Neural crest cell (in vitro differentiated cells): ENCODE results near the gene TREX2. TPM values are rescaled to one million over a fixed set of nuclear protein-coding genes. Genes with fewer than 3 reads are reported as not detected.
A peak's percentile ranks its signal among the peaks of the same experiment; 100 is the strongest.

ENCODE experiments used
- DNase-seq: peaks from one replicate; pipeline ENCODE4 v3.0.0; 2021; ENCODE audit warnings: low read depth, mixed read lengths, low spot score
- H3K27ac Mint-ChIP-seq: one replicate; pipeline ENCODE4 v1.8.0; 2021; ENCODE audit warnings: mild to moderate bottlenecking, mixed read lengths; ENCODE audit not compliant: unreplicated experiment
- H3K27me3 Mint-ChIP-seq: 2 replicates; pipeline ENCODE4 v1.8.0; 2021; ENCODE audit warnings: low read depth, mild to moderate bottlenecking, mixed read lengths
- H3K36me3 Mint-ChIP-seq: 2 replicates; pipeline ENCODE4 v1.8.0; 2021; ENCODE audit warnings: low read depth, mild to moderate bottlenecking, mixed read lengths
- H3K4me1 Mint-ChIP-seq: 2 replicates; pipeline ENCODE4 v1.8.0; 2021; ENCODE audit warnings: mixed read lengths
- H3K4me3 Mint-ChIP-seq: one replicate; pipeline ENCODE4 v1.8.0; 2021; ENCODE audit warnings: mild to moderate bottlenecking, mixed read lengths
- H3K9me3 Mint-ChIP-seq: 2 replicates; pipeline ENCODE4 v1.8.0; 2021; ENCODE audit warnings: mixed read lengths
- CTCF ChIP-seq: fragments of 200-600 bp; sonication (generic); conservative IDR thresholded peaks from 2 replicates; pipeline ENCODE4 v1.5.0; 2021; ENCODE audit warnings: antibody characterized with exemption, mild to moderate bottlenecking
- total RNA-seq: library from RNA; stranded (reverse); gene quantifications from 2 replicates; pipeline ENCODE4 v1.2.1, GENCODE V29; 2021

Gene TREX2
- total RNA-seq, 1 donor from 2014 or later: 0.77 TPM

DNA sequence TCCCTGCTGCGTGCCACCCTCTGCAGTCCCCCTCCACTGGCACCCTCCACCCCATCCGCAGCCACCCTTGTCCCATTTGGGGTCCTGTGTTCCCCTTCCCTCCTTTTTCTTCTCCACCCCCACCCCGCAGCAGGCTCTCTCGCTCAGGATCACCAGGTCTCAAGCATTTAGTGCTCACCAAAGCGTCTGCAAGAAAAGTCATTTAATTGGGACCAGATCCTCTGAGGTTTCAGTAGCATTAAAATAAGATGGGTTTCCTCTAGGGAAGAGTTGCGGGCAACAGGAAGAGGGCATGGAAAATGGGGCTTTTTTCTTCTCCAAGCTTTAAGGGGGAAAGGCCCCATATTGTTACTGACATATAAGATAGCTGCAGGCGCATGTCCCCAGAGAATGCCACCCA lies 29.4 kb upstream of the TREX2 start:
- no peak for TF ChIP-seq CTCF
- Mint-ChIP-seq H3K4me3 (no peak overlapping the region), H3K27me3 (peaks cover 5% of the 10 kb centered on the region), H3K36me3 (no peaks in the 10 kb centered on the region), H3K27ac (no peak overlapping the region), H3K9me3 (no peaks in the 10 kb centered on the region), H3K4me1 (no peaks in the 10 kb centered on the region)
- DNase-seq: no peak

DNA sequence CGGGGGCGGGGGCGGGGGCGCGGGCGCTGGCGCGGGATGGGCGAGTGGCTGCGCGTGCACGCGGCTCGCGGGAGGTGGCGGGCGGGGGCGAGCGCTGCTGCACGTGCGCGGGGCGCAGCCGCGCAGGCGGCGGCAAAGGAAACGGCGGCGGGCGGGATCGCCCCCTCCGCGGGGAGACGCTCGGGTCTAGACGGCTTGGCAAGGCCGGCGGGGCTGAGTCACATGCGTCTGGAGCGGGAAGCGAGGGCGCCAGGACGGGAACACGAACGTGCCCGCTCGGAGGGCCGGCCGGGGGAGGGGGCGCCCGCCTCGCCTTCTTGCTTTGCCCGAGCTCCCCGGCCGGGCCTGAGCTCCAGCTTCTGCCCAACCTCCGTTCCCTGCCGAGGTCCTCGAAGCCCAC lies 28.9 kb upstream of the TREX2 start:
- H3K36me3 Mint-ChIP-seq: no peaks in the 10 kb centered on the region
- no peak for TF ChIP-seq CTCF
- H3K27ac Mint-ChIP-seq: no peak overlapping the region
- H3K27me3 Mint-ChIP-seq: peaks cover 5% of the 10 kb centered on the region
- no peak overlapping the region for H3K4me3 Mint-ChIP-seq
- H3K9me3 Mint-ChIP-seq: no peaks in the 10 kb centered on the region
- no peaks in the 10 kb centered on the region for H3K4me1 Mint-ChIP-seq
- DNase-seq: peak; percentile 13

GRCh38 chrX:153474266-153474665 lies 28.4 kb upstream of the TREX2 start:
- H3K27ac Mint-ChIP-seq: no peak overlapping the region
- no peak for DNase-seq
- peaks cover 5% of the 10 kb centered on the region for H3K27me3 Mint-ChIP-seq
- H3K4me3 Mint-ChIP-seq: no peak overlapping the region
- TF ChIP-seq CTCF: no peak
- no peaks in the 10 kb centered on the region for H3K9me3 Mint-ChIP-seq
- H3K4me1 Mint-ChIP-seq: no peaks in the 10 kb centered on the region
- H3K36me3 Mint-ChIP-seq: no peaks in the 10 kb centered on the region

DNA sequence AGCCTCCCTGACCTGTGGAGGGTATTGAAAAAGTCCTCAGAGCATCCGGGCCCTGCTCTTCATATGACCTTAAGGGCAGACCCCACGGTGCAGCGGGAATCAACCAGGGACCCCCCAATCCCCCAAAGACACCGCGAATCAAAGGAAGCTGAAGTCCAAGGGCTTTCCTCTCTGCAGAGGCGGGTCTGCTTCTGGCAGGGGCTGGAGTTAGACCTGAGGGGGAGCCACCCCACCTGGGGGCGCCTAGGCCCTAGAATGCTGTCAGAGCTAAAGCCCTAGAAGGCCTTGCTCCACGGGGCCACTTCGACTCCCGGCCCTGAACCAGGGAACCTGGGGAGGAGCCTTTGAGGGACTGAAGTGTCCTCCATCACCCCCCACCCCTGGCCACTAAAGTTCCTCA lies 27.3 kb upstream of the TREX2 start:
- peak overlapping the region; percentile 39 for H3K4me3 Mint-ChIP-seq
- no peak overlapping the region for H3K27ac Mint-ChIP-seq
- peaks cover 5% of the 10 kb centered on the region for H3K27me3 Mint-ChIP-seq
- DNase-seq: no peak
- H3K36me3 Mint-ChIP-seq: no peaks in the 10 kb centered on the region
- no peaks in the 10 kb centered on the region for H3K4me1 Mint-ChIP-seq
- no peak for TF ChIP-seq CTCF
- H3K9me3 Mint-ChIP-seq: no peaks in the 10 kb centered on the region

GRCh38 chrX:153471663-153472280 lies 25.9 kb upstream of the TREX2 start:
- Mint-ChIP-seq H3K36me3 (no peaks in the 10 kb centered on the region), H3K9me3 (no peaks in the 10 kb centered on the region), H3K27me3 (peaks cover 5% of the 10 kb centered on the region), H3K4me3 (peak overlapping the region; percentile 34), H3K4me1 (no peaks in the 10 kb centered on the region), H3K27ac (no peak overlapping the region)
- TF ChIP-seq CTCF: no peak
- no peak for DNase-seq
